Hypothalamus (tissue), 51 donors: ENCODE results near the gene CADM1.
A peak's percentile ranks its signal among the peaks of the same experiment; 100 is the strongest.

Experiments used
- DNase-seq, 51 donors: peaks; one replicate each; lab custom pipeline; 2025; lab: John Stamatoyannopoulos, UW

CADM1 gene

DNA sequence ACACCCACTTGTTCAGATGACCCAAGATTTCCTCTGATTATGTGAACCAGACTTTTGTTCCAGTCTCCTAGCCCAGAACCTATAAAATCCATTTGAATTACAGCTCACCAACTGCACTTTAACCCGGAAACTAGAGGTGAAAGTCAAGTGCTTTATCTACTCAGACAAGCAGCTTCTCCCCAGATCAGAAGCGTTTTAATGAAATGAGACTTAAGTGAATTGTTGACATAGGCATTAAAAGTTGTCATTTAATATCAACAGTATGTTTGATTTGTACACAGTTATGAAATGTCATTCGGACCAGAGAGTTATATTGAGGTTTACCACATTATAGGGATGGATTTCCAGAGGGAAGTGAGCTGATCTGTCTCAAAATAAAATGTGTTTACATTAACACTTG, 52.0 kb downstream of the CADM1 start:
- DNase-seq = no peak

DNA sequence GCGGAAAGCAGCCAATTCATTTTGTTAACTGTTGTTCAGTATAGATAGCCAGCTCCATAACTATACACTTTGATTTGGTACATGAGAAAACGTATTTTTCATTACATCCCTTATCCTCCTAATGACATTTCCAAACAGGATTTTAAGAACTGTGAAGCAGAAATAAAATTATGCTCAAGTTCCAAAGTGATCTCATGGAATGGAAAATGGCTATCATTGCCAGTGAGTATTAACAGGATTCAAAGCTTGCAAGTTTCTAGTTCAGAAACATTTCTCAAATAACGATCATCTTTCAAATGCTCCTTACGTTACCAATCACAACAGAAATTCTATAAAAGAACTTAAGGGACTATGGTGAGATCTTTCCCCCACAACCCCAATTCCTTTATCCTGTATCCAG, 53.7 kb downstream of the CADM1 start:
- DNase-seq = no peak

DNA sequence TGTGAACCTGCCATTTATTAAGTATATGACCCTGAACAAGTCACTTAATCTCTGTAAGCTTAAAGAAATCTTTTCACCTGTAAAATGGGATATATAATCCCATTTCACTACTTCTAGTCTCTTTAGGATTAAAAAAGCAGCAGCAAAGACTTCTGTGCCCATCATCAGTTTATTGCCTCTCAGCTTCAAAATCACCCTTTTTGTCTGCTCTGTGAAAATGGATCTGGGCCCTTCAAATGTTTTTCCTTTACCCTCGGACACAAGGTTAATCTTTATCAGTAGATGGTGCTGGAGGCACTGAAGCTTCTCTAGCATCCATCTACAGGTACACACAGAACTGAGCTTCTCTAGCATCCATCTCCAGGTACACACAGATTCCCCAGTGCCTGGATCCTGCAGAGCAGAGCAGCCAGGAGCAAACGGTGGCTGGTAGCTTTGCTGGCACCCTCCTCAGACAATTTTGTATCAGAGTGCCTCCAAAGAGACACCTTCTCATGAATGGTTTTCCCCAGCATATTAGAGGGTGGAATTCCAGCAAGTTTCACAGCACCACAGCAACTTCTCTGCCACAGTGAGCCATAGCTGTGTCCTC, 56.8 kb downstream of the CADM1 start:
- DNase-seq = no peak

DNA sequence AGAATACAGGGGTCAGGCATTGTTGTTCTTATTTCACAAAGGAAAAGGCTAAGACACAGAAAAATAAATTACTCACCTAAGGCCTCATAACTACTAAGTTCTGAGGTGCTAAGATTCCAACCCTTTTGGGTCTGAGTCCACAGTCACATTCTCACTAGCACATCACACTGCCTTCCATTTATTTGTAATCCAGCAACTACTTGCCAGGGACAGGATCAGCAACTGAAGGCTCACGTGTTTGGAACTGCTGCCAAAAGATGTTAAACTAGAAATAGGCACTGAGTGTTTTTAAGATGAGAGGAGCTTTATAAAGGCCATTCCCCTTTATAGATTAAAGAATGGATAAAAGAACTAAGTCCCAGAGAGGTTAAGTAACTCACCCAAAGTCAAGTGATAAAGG, 58.0 kb downstream of the CADM1 start:
- no peak for DNase-seq

DNA sequence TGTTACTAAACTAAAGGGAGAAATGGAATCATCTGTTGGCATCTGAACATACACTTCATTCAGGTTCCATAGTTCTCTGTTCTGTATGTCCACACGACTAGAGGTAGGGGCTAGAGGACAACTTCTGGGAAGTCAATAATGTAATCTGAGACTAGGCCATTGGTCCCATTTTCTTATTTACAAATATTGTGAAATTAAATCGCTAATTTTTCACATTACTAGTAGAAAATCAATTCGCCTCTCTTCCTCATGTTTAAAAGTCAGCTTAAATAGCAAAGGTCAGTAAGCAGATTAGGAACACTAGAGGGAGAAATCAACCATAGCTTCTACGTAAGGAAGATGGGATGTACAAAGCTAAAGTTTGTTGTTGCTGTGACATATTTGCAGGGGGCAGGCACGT, 59.7 kb downstream of the CADM1 start:
- no peak for DNase-seq

DNA sequence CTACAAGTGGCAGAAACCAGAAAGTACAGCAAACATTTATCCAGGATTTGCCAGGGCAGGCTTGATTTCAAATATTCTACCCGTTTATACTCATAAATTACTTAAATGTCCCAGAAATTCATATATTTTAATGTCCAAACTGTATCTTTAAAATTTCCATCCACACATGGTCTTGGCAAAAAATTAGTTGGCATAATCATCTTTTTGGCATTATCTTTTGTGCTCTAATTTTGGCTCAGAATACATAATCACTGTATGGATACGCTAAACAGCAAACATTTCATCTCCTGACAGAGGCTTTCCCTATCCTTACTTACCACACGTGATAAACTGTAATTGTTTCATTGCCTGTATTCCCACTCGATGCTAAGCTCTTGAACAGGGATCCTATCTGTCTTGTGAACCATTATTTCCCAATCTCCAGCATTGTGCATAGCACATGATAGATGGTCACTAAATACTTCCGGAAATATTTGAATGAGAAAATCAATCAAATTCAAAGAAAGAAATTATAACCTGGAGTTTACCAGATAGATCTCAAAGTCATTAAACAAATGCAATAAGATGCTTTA, 64.2 kb downstream of the CADM1 start:
- DNase-seq = no peak

DNA sequence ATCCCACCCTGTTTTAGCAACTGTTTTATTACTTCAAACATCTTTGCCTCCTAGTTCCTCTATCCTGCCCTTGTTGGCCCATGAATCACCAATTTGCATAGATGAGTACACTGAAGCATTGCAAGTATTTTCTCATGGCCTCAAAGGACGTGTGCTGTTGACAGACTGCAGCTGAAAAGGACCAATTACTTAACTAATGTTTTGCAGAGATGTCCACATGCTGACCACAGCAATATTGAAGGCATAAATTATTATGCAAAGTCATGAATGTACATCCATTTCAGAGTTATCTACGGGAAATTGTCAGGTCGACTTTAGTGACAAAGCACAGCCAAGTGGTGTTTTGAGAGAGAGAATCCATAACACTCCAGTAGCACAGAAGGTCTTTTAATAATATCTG, 64.8 kb downstream of the CADM1 start:
- peak in 2 of 51 donors; percentile 14 to 15 for DNase-seq

DNA sequence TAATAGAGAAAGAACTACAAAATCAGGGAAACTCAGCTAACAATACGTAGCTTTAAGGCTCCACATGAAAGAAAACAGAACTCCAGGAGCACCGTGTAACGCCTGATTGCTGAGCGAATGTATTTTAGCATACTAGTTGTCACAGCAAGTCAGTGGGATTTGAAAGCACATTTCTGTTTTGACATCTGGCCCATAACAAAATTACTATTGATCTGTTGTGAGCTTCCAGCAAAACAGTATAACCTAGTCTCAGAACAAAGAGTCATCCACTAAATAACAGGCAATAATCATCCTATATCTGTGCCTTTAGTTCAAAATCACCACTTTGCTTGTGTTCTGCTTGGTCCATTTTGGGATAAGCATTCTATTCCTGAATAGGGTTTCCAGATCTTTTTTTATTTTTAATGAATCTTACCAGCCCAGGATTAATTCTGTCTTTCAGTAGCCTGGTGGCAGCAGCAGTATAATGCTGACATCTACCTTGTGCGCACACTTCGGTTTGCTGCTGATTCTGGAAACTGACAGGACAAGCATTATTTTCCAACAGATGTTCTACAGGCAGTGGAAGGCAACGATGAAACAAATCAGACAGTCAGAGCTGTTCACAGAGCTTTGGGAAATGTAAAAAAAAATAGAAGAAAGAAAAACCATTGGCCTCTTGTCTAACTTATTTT, 66.2 kb downstream of the CADM1 start:
- DNase-seq = peak in 5 of 51 donors; percentile 2 to 29 (median 10)

DNA sequence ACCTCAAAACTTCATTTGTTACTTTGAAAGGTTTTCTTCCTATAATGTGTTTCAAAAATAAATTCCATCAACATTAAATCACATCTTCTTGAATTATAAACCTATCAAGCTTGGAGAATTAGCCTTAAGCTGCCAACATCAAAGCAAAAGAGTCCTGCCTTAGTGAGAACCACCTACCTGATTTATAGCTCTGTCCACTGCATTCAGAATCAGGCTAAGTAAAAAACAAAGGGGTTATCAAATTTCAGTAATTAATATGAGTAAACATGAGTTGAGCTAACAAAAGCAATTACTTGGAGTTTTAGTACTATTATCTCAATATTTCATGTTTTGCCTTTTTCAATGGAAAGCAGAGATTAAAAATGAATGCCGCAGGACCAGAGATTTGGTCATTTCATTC, 73.9 kb downstream of the CADM1 start:
- DNase-seq = no peak

DNA sequence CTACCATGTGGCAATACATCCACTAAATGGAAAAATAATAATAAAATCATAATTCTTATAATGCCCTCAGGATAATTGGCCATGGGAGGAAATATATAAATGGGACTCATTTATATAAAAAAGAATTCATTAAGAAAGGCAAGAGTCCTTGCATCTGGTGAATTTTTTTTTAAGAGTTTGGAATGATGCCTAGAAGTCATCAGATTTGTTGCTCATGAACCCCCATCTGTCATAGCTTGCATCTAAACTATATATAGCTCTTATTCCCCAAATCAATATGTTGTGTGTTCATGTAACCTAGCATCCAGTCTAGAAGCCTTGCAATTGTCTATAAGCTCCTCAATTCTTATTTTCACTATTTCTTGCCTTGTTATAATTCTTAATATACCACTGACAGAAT, 75.9 kb downstream of the CADM1 start:
- no peak for DNase-seq

DNA sequence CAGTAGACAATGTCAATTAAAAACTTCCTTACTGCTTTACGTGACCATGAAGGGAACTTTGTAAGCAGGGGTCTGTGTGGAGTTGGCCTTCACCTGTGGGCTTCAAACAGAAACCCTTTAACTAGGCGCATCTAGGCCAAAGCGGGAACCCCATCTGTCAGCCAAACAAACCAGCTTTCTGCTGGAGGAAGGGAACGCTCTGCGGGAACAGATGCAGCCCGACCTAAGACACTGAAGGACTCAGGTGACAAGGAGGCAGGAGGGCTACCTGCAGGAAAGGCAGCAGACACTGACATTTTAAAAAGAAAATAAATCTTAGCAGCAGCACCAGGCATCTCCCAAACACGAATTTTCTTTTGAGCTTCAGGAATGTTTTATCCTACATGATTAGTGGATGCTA, 78.4 kb downstream of the CADM1 start:
- DNase-seq = no peak

DNA sequence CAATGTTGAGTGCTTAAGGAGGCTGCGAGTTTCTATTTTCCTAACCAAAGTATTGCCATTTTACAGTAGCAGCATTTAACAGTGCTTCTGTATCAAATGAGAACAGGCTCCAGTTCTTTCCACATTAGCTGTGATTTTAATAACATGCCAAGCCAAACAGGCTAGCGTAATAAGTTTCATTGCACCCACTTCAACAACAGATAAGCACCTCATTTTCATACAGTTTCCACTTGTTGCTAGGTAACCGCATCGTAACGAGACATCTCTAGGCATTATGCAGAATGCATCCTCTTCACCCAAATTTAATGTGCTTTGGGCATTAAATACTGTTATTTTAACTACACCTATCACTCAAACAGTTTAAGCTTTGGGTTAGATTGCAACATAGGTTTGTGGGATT, 79.0 kb downstream of the CADM1 start:
- DNase-seq = no peak

DNA sequence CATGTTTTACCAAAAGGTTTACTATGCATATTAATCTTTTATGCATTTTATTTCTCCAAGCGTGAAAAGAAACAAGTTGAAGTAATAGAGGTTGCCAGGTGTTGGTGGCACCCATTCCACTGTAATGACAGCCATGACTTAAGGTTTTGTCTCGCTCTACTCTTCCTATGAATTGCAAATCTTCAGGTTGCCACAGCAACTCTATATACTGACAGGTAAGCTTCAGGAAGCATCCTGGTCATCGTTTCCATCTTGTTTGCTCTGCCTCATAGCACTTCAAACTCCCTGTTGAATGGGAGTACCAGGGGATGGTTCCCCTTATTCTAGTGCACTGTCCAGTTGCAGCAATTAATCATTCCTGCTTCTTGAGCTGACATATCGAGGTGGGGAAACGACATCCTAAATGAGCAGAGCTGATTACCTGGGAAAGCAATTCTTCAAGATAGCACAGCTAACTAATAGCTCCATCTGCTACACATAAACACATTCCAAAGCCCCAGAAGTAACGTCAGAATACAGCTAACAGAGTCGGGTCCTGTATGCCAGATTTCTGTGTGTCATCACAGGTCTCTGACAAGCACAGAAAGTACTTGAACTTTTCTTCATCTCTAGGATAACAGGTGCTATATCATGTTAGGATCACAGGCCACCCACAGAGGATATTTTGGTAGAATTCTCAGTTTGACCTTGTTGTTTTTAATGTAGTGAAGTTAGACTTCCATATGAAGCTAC, 80.3 kb downstream of the CADM1 start:
- DNase-seq = no peak

DNA sequence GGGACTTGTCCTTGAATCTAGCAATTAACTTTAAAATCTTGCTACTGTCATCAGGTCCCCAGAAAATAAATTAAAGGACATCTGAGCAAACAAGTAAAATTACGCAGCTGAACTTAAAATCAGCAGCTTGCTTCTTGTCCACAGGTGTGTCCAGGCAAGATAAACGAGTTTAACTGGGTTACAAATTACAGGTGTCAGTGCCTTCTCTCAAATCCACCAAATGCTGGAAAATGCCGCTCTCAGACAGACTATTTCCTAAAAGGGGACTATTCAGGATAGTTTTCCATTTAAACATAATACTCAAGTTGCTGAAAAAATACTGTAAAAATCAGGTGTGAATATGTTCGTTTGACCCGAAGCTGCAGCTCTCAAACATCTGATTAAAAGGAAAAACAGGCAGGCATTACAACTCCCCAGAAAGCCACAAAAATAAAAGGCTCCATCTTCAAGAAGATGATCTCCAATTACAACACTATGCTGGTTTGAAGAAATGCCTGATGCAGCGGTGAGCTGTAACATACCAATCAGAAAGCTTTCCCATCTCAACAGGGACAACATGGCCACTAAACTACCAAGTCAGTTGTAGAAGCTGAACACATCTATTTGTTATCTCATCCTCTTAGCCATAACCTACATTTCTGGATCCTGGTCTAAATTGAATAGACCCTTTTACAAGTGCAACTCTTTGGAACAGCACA, 82.1 kb downstream of the CADM1 start:
- no peak for DNase-seq

DNA sequence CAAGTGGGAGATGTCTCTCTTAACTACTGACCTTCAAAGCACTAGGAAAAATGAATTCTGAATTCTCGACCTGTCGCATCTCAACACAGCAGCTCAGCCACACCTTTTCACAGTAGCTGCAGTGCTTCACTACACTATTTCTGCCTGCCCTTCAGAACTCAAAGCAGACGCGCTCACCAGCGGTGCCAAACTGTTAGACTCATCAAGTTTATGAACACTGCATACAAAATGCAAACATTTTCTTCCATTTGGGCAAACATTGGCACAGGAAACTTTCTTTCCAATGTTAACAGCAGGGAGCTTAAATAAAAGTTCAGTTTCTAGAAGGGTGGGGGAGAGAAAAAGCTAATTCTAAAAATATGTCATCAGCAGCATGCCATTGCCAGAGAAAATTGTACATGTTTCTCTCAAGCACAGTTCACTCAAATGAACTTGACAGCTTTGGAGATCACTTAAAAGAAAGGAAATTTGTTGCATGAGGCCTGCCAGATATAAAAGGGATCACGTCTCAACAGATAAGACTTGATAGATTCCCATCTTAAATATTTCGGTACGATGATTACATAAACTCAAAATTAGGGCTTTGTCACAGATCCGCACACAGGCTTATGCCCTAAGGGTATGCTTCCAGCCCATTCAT, 82.7 kb downstream of the CADM1 start:
- DNase-seq = no peak

DNA sequence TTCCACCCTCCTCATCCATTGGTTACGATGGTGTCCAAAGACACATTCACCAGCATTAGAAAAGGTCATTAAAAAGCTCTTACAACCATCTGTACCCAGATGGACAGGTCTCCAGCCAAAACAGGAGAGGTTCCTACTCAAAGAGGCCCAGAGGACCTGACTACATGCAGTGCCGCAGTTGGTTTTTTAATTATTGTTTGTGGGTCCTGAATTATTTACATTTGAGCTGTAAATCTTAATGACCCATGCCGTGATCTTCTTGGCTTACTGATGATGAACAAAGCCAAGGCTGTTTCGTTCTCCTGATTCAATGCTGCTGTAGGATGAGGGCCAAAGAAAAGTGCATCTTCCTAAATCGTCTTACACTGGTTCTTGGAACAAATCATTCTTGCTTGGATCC, 83.7 kb downstream of the CADM1 start:
- DNase-seq = no peak

DNA sequence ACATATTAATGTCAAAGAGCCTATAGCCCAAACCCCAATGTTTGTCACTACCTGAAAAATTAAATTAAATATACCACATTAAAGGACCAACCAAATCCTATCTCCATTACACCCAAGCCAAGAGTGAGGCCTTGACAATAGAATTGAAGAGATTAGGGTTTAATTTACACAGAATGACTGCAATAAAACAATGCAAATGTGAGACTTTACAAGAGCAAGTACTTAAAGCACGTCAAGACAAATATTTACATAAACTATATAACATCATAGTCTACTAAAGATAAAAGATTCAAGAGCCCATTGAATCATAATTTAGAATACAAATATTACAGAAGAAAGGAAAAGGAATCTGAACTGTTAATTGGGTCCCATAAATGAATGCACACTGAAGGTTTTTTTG, 85.6 kb downstream of the CADM1 start:
- no peak for DNase-seq

DNA sequence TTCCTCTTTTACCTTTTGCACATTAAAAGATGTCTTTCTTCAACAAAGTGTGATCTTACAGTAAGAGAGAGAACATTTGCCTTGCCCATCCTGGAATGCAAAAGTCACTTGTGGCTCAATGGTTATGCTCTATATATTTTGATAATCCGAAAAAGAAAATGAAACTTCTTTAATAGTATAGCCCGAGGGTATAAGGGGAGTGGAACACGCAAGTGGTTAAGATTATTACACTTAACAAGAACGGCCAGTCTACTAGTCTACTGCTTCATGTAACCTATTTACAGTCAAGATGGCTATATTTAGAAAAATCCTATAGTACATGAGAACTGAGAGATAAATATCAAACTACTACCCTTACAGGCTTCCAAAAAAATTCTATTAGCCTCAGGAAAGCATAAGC, 86.1 kb downstream of the CADM1 start:
- DNase-seq = no peak

DNA sequence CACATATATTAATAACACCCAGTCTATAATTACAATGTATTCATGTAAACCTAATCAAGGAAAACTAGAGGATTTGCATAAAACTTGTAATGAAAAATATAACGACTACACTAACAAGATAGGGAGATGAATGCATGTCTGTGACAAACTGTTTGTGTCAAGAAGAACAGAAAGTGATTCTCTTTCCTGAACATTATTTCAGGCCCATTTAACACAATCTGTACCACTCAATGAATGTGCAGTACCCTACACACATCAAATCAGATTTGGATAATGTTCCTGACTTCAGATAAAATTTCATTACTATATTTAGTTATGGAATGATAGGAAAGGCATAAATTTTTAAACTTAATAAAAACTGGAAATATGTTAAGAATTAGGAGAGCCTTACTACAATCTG, 93.1 kb downstream of the CADM1 start:
- DNase-seq = no peak

DNA sequence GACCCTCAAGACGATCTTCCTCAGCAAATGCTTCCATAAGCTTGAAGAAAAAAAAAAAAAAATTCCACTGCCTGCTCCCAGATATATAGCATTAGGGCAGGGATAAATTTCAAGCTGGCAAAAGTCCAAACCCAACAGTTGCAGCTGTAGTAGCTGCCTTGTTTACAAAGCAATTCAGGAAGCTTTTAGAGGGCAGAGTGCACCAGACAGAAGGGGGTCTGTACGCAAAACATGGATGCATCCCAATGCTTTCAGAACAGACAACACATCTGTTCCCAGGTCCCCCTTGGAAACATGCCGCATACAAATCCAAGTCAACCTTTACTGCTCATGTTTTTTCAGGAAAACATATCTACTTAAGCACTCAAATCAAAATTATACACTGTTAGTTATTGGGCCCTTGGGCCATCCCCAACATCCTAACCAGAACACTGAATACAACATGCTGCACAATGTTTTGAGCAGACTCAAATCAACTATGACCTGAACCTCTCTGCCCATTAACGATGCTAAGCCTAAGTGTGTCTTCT, 94.5 kb downstream of the CADM1 start:
- DNase-seq = peak in 3 of 51 donors; percentile 7 to 18 (median 7)
